DND-41 (cell line): ENCODE measurements around the gene TMEM234.

Experiments
- ATAC-seq: fragments of 200-7000 bp; cut with Tn5 transposase; 3 replicates; pipeline ENCODE4 v1.9.1; 2021; ENCODE audit warnings: low read depth; ENCODE audit not compliant: insufficient read depth
- DNase-seq: peaks from one replicate; pipeline ENCODE4 v3.0.0-alpha.2; 2020
- H2AFZ ChIP-seq: 2 replicates; pipeline ENCODE4 v1.6.0; 2012; ENCODE audit warnings: low read depth, low read length
- H3K27ac ChIP-seq: 2 replicates; pipeline ENCODE4 v1.5.1; 2012; ENCODE audit warnings: low read length, inconsistent platforms
- H3K27me3 ChIP-seq: fragments of 200-600 bp; sonication (generic); 2 replicates; pipeline ENCODE4 v1.6.0; 2012; ENCODE audit warnings: low read length, mild to moderate bottlenecking, inconsistent platforms; ENCODE audit not compliant: insufficient read depth, poor library complexity
- H3K36me3 ChIP-seq: 2 replicates; pipeline ENCODE4 v1.5.1; 2012; ENCODE audit warnings: low read length, inconsistent platforms; ENCODE audit not compliant: insufficient read depth
- H3K4me1 ChIP-seq: 2 replicates; pipeline ENCODE4 v1.5.1; 2012; ENCODE audit warnings: mild to moderate bottlenecking, low read length; ENCODE audit not compliant: insufficient read depth
- H3K4me2 ChIP-seq: 2 replicates; pipeline ENCODE4 v1.6.0; 2012; ENCODE audit warnings: mild to moderate bottlenecking, moderate library complexity, low read length, inconsistent platforms; ENCODE audit not compliant: insufficient read depth
- H3K4me3 ChIP-seq, 2 experiments: fragments of 200-600 bp in 1 of 2; shearing (Covaris generic) in 1 of 2; 2 replicates each; pipeline ENCODE4 v1.5.1; 2012 to 2016; ENCODE audit warnings: inconsistent platforms in 2 of 2, low read length in 2 of 2, mild to moderate bottlenecking in 2 of 2, low read depth in 1 of 2, moderate library complexity in 1 of 2
- H3K79me2 ChIP-seq: 2 replicates; pipeline ENCODE4 v1.6.0; 2012; ENCODE audit warnings: low read length, inconsistent platforms; ENCODE audit not compliant: insufficient read depth
- H3K9ac ChIP-seq: 2 replicates; pipeline ENCODE4 v1.6.0; 2012; ENCODE audit warnings: low read depth, mild to moderate bottlenecking, inconsistent platforms, low read length, moderate library complexity
- H3K9me3 ChIP-seq: 2 replicates; pipeline ENCODE4 v1.5.1; 2012; ENCODE audit warnings: low read length, moderate library complexity, mild to moderate bottlenecking, inconsistent platforms; ENCODE audit not compliant: insufficient read depth, severe bottlenecking
- H4K20me1 ChIP-seq: 2 replicates; pipeline ENCODE4 v1.6.0; 2012; ENCODE audit warnings: low read length; ENCODE audit not compliant: insufficient read depth
- EZH2 ChIP-seq: IDR thresholded peaks from 3 replicates; pipeline ENCODE4 v1.6.1; 2012; ENCODE audit warnings: borderline replicate concordance, low read depth, mild to moderate bottlenecking, moderate library complexity, low read length, inconsistent platforms; ENCODE audit not compliant: severe bottlenecking
- TF ChIP-seq, protein P1 (sequence below): IDR thresholded peaks from 2 replicates; pipeline ENCODE4 v1.5.1; 2012; ENCODE audit warnings: borderline replicate concordance, low read length, moderate library complexity, mild to moderate bottlenecking; ENCODE audit not compliant: poor library complexity, severe bottlenecking; ENCODE audit errors: extremely low read depth

The TMEM234 gene

GRCh38 chr1:32255072-32256071, 33.2 kb upstream of the TMEM234 start:
- peaks cover 57% of the 10 kb centered on the region for H3K4me1 ChIP-seq
- H3K27me3 ChIP-seq = no peaks in the 10 kb centered on the region
- no peak for TF ChIP-seq EZH2
- TF ChIP-seq, protein P1, sequence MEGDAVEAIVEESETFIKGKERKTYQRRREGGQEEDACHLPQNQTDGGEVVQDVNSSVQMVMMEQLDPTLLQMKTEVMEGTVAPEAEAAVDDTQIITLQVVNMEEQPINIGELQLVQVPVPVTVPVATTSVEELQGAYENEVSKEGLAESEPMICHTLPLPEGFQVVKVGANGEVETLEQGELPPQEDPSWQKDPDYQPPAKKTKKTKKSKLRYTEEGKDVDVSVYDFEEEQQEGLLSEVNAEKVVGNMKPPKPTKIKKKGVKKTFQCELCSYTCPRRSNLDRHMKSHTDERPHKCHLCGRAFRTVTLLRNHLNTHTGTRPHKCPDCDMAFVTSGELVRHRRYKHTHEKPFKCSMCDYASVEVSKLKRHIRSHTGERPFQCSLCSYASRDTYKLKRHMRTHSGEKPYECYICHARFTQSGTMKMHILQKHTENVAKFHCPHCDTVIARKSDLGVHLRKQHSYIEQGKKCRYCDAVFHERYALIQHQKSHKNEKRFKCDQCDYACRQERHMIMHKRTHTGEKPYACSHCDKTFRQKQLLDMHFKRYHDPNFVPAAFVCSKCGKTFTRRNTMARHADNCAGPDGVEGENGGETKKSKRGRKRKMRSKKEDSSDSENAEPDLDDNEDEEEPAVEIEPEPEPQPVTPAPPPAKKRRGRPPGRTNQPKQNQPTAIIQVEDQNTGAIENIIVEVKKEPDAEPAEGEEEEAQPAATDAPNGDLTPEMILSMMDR = no peak
- 0 out of 2 replicates have a peak overlapping the region, but pooled peaks have one; percentile 10 for H3K27ac ChIP-seq
- no peak for ATAC-seq
- no peak for DNase-seq
- no peak overlapping the region for H3K9ac ChIP-seq
- H3K9me3 ChIP-seq = no peaks in the 10 kb centered on the region
- no peak overlapping the region for H3K4me3 ChIP-seq
- H3K79me2 ChIP-seq = peaks cover 93% of the 10 kb centered on the region
- H2AFZ ChIP-seq = no peak overlapping the region
- H3K4me2 ChIP-seq = peak overlapping the region; percentile 5; the same call in 1 of the 2 replicates
- H3K36me3 ChIP-seq = peaks cover 10% of the 10 kb centered on the region; the same call in 1 of the 2 replicates
- H4K20me1 ChIP-seq = no peaks in the 10 kb centered on the region

- H4K20me1 ChIP-seq = no peaks in the 10 kb centered on the region
- H2AFZ ChIP-seq = peak within 1 kb of the TSS; percentile 66
- H3K4me2 ChIP-seq = peak within 1 kb of the TSS; percentile 81
- peak within 1 kb of the TSS; percentile 98 for H3K27ac ChIP-seq
- H3K79me2 ChIP-seq = peaks cover 54% of the 10 kb centered on the region
- ATAC-seq (peak; percentile 69), DNase-seq (peak; percentile 87)
- TF ChIP-seq EZH2 = no peak
- TF ChIP-seq, protein P1 = no peak
- peak within 1 kb of the TSS; percentile 19 to 63 for H3K4me3 ChIP-seq
- H3K9ac ChIP-seq = peak within 1 kb of the TSS; percentile 70
- H3K36me3 ChIP-seq = peaks cover 5% of the 10 kb centered on the region; the same call in 1 of the 2 replicates
- no peaks in the 10 kb centered on the region for H3K9me3 ChIP-seq
- peaks cover 89% of the 10 kb centered on the region for H3K4me1 ChIP-seq
- H3K27me3 ChIP-seq = no peaks in the 10 kb centered on the region
Observed at GRCh38 chr1:32250893-32251716, 29.0 kb upstream of the TMEM234 start, which contains the start of gene LCK. TSS of gene LCK (plus strand) at chr1:32251265. CDS start at chr1:32274330, 23,065 bp downstream.

- TF ChIP-seq, protein P1 = no peak
- TF ChIP-seq EZH2 = no peak
- Histone ChIP-seq H4K20me1 (no peaks in the 10 kb centered on the region), H3K9ac (peak overlapping the region; percentile 70), H3K27me3 (no peaks in the 10 kb centered on the region), H2AFZ (peak overlapping the region; percentile 63), H3K4me2 (peak overlapping the region; percentile 81), H3K36me3 (peaks cover 5% of the 10 kb centered on the region; the same call in 1 of the 2 replicates), H3K4me1 (peaks cover 79% of the 10 kb centered on the region), H3K79me2 (peaks cover 43% of the 10 kb centered on the region), H3K9me3 (no peaks in the 10 kb centered on the region), H3K27ac (peak overlapping the region; percentile 98), H3K4me3 (peak overlapping the region in 1 of 2 experiments; percentile 63; a peak in 2 of 4 replicates)
- peak; percentile 74 for ATAC-seq
- DNase-seq = peak; percentile 93
Observed at GRCh38 chr1:32249831-32250525, 27.8 kb upstream of the TMEM234 start.
